ENCODE results near the gene VCAN. TPM values are rescaled to one million over a fixed set of nuclear protein-coding genes. Genes with fewer than 3 reads are reported as not detected.

Gene VCAN
- total RNA-seq, 1 experiment from 2014 or later: 246 TPM

GRCh38 chr5:83467371-83468035 lies 4.0 kb upstream of the VCAN start:
- no peak for DNase-seq (ENCODE audit: low read depth)

GRCh38 chr5:83469075-83469474 lies 2.5 kb upstream of the VCAN start:
- no peak for DNase-seq (ENCODE audit: low read depth)

GRCh38 chr5:83470526-83471404 lies 779 bp upstream of the VCAN start:
- no peak for DNase-seq (ENCODE audit: low read depth)

GRCh38 chr5:83472213-83472507 lies 616 bp downstream of the VCAN start:
- DNase-seq (ENCODE audit: low read depth): peak; percentile 31

GRCh38 chr5:83472508-83473345 lies 1.2 kb downstream of the VCAN start:
- peak; percentile 67 for DNase-seq (ENCODE audit: low read depth)

- DNase-seq (ENCODE audit: low read depth): peak; percentile 96
Measured at GRCh38 chr5:83473346-83474160, 2.0 kb downstream of the VCAN start.

GRCh38 chr5:83474161-83474796 lies 2.7 kb downstream of the VCAN start:
- DNase-seq (ENCODE audit: low read depth): peak; percentile 93

GRCh38 chr5:83474991-83475390 lies 3.4 kb downstream of the VCAN start:
- DNase-seq (ENCODE audit: low read depth): no peak

GRCh38 chr5:83475391-83475863 lies 3.9 kb downstream of the VCAN start:
- peak; percentile 81 for DNase-seq (ENCODE audit: low read depth)

- no peak for DNase-seq (ENCODE audit: low read depth)
Measured at GRCh38 chr5:83475935-83476814, 4.6 kb downstream of the VCAN start.

- no peak for DNase-seq (ENCODE audit: low read depth)
Measured at GRCh38 chr5:83482961-83483360, 11.4 kb downstream of the VCAN start.

GRCh38 chr5:83484294-83484693 lies 12.8 kb downstream of the VCAN start:
- no peak for DNase-seq (ENCODE audit: low read depth)

GRCh38 chr5:83485842-83486241 lies 14.3 kb downstream of the VCAN start:
- no peak for DNase-seq (ENCODE audit: low read depth)

GRCh38 chr5:83487155-83487554 lies 15.6 kb downstream of the VCAN start:
- no peak for DNase-seq (ENCODE audit: low read depth)

GRCh38 chr5:83488271-83488670 lies 16.7 kb downstream of the VCAN start:
- no peak for DNase-seq (ENCODE audit: low read depth)

- DNase-seq (ENCODE audit: low read depth): no peak
Measured at GRCh38 chr5:83488821-83489220, 17.3 kb downstream of the VCAN start.

- DNase-seq (ENCODE audit: low read depth): no peak
Measured at GRCh38 chr5:83490203-83490602, 18.7 kb downstream of the VCAN start.

- DNase-seq (ENCODE audit: low read depth): peak; percentile 50
Measured at GRCh38 chr5:83492331-83492730, 20.8 kb downstream of the VCAN start.

- no peak for DNase-seq (ENCODE audit: low read depth)
Measured at GRCh38 chr5:83493644-83494043, 22.1 kb downstream of the VCAN start.

- DNase-seq (ENCODE audit: low read depth): no peak
Measured at GRCh38 chr5:83494087-83494620, 22.6 kb downstream of the VCAN start.
